K562 (cell line): Measurements from ENCODE around the gene VIT. TPM values are rescaled to one million over a fixed set of nuclear protein-coding genes. Genes with fewer than 3 reads are reported as not detected.

Experiments used
- ATAC-seq: fragments of 200-7000 bp; cut with Tn5 transposase; 3 replicates; pipeline ENCODE4 v1.9.1; 2020; ENCODE audit warnings: moderate library complexity
- BruUV-seq: library from RNA; stranded (reverse); fragments of 400-500 nt; replicated peaks from 2 replicates; lab custom pipeline; 2021; lab: Mats Ljungman, UMichigan
- CTCF ChIA-PET: fragments of 300-600 bp; formaldehyde crosslinking; extraction: SDS; loops from one replicate; lab custom pipeline; 2021; ENCODE audit warnings: low intra/inter-chr PET ratio; lab: Yijun Ruan, JAX
- POLR2A ChIA-PET: fragments of 300-600, 350-650 bp; sonication (Branson Sonifier 250); formaldehyde crosslinking; extraction: SDS; loops from one replicate; lab custom pipeline; 2021; ENCODE audit warnings: antibody characterized with exemption, inconsistent platforms; lab: Yijun Ruan, JAX
- DNase-seq, 4 experiments: peaks; one replicate each; pipeline versions ENCODE4 v3.0.0 to v3.0.0-alpha.2; 2011 to 2018; ENCODE audit warnings: low spot score in 3 of 4, mixed read lengths in 3 of 4; ENCODE audit errors: extremely low read depth in 1 of 4
- FAIRE-seq: peaks from 2 replicates; lab custom pipeline; 2011; peaks lifted over from hg19 to GRCh38; lab: Jason Lieb, UNC
- H2AFZ ChIP-seq: 2 replicates; pipeline ENCODE4 v1.6.0; 2011; ENCODE audit warnings: low read depth, low read length, control low read depth, inconsistent platforms
- H3K27ac ChIP-seq: fragments of 200-600 bp; 3 replicates; pipeline ENCODE4 v1.8.0; 2011; ENCODE audit warnings: low read depth, mild to moderate bottlenecking, control low read depth, inconsistent platforms, low read length, moderate library complexity, mixed read lengths; ENCODE audit errors: extremely low read depth
- H3K27me3 ChIP-seq, 2 experiments: fragments of 300-600 bp in 1 of 2; 2 replicates in 1 of 2; 3 replicates in 1 of 2; pipeline versions ENCODE4 v1.6.0 to v1.8.0; 2011; ENCODE audit warnings: inconsistent platforms in 2 of 2, low read length in 2 of 2, mild to moderate bottlenecking in 1 of 2, mixed read lengths in 1 of 2, moderate library complexity in 1 of 2; ENCODE audit not compliant: control insufficient read depth in 2 of 2, insufficient read depth in 2 of 2
- H3K36me3 ChIP-seq: fragments of 300-600 bp; 3 replicates; pipeline ENCODE4 v1.8.0; 2011; ENCODE audit warnings: mild to moderate bottlenecking, low read length, inconsistent platforms; ENCODE audit not compliant: control insufficient read depth, insufficient read depth
- H3K4me1 ChIP-seq, 2 experiments: fragments of 200-600 bp in 1 of 2; replicated peaks in 1 of 2; 2 replicates in 1 of 2; 3 replicates in 1 of 2; pipeline versions ENCODE4 v1.5.1 to v1.8.0; 2011; ENCODE audit warnings: inconsistent platforms in 2 of 2, low read length in 2 of 2, mild to moderate bottlenecking in 1 of 2, mixed read lengths in 1 of 2, moderate library complexity in 1 of 2; ENCODE audit not compliant: control insufficient read depth in 2 of 2, insufficient read depth in 2 of 2
- H3K4me2 ChIP-seq: 2 replicates; pipeline ENCODE4 v1.6.1; 2011; ENCODE audit warnings: low read length, control low read depth, inconsistent platforms, mixed read lengths; ENCODE audit not compliant: insufficient read depth
- H3K4me3 ChIP-seq: fragments of 200-600 bp; sonication (generic), shearing (Covaris generic); 2 replicates; pipeline ENCODE4 v1.5.1; 2016; ENCODE audit warnings: control low read depth, inconsistent platforms
- H3K79me2 ChIP-seq: fragments of 200-600 bp; 3 replicates; pipeline ENCODE4 v1.8.0; 2011; ENCODE audit warnings: low read length, inconsistent platforms; ENCODE audit not compliant: control insufficient read depth, insufficient read depth
- H3K9ac ChIP-seq, 2 experiments: 2 replicates each; pipeline versions ENCODE4 v1.6.0 to v1.6.1; 2011; ENCODE audit warnings: low read depth in 2 of 2, low read length in 2 of 2, control low read depth in 1 of 2, inconsistent platforms in 1 of 2, mild to moderate bottlenecking in 1 of 2, mixed read lengths in 1 of 2; ENCODE audit not compliant: insufficient read depth in 1 of 2
- H3K9me1 ChIP-seq: one replicate; pipeline ENCODE4 v1.6.0; 2011; ENCODE audit warnings: inconsistent platforms, mild to moderate bottlenecking, low read length, moderate library complexity; ENCODE audit not compliant: control insufficient read depth, insufficient read depth
- H3K9me3 ChIP-seq: replicated peaks from 2 replicates; pipeline ENCODE4 v1.5.1; 2011; ENCODE audit warnings: low read depth, low read length, inconsistent platforms; ENCODE audit not compliant: control insufficient read depth, insufficient read depth
- H4K20me1 ChIP-seq: replicated peaks from 2 replicates; pipeline ENCODE4 v1.6.1; 2011; ENCODE audit warnings: low read length, inconsistent platforms, mixed read lengths; ENCODE audit not compliant: control insufficient read depth, insufficient read depth
- ARID1B ChIP-seq: fragments of 450-650 bp; IDR thresholded peaks from 2 replicates; pipeline ENCODE4 v1.6.1; 2016; ENCODE audit warnings: antibody characterized with exemption, mild to moderate bottlenecking, inconsistent platforms
- BACH1 ChIP-seq: fragments of 200-800 bp; sonication (Bioruptor generic); IDR thresholded peaks from 2 replicates; pipeline ENCODE4 v1.6.1; 2016; ENCODE audit warnings: missing genetic modification characterization, missing compliant biosample characterization
- BMI1 ChIP-seq: fragments of 150-350 bp; IDR thresholded peaks from 2 replicates; pipeline ENCODE4 v1.6.1; 2014; ENCODE audit warnings: low read length
- ESRRA ChIP-seq: fragments of 450-650 bp; IDR thresholded peaks from 2 replicates; pipeline ENCODE4 v1.6.1; 2014; ENCODE audit warnings: low read depth, mild to moderate bottlenecking, moderate library complexity, borderline replicate concordance
- HCFC1 ChIP-seq: IDR thresholded peaks from 2 replicates; pipeline ENCODE4 v1.6.1; 2012; ENCODE audit warnings: low read depth, low read length, improper control_type of control experiment
- MBD1 ChIP-seq: fragments of 250-450 bp; sonication (Bioruptor Pico); IDR thresholded peaks from 2 replicates; pipeline ENCODE4 v1.8.0; 2022; ENCODE audit warnings: inconsistent platforms
- MEIS2 ChIP-seq: fragments of 450-650 bp; IDR thresholded peaks from 2 replicates; pipeline ENCODE4 v1.6.1; 2014; ENCODE audit warnings: mild to moderate bottlenecking; ENCODE audit not compliant: partially characterized antibody
- RBFOX2 ChIP-seq: fragments of 200-400 bp; formaldehyde crosslinking; IDR thresholded peaks from 2 replicates; pipeline ENCODE4 v1.6.1; 2017; ENCODE audit warnings: low read depth, mild to moderate bottlenecking, low read length, moderate library complexity
- RBM22 ChIP-seq: fragments of 200-400 bp; formaldehyde crosslinking; IDR thresholded peaks from 2 replicates; pipeline ENCODE4 v1.6.1; 2018; ENCODE audit warnings: low read length, low read depth; ENCODE audit not compliant: poor library complexity, severe bottlenecking
- WGBS: fragments of 100-300 bp; shearing (Covaris generic); methylation state at CpG from one replicate; pipeline ENCODE4 v1.1.6; 2016; ENCODE audit warnings: low coverage, mixed read lengths; ENCODE audit not compliant: insufficient coverage; ENCODE audit errors: missing lambda C conversion rate; 5-methylcytosine and 5-hydroxymethylcytosine counted together
- in situ Hi-C: fragments of 300-500 bp; cut with MboI; formaldehyde crosslinking; loops from 4 replicates; pipeline ENCODE4 v1.15.0; 2018; ENCODE audit warnings: inconsistent platforms, mixed read lengths
- intact Hi-C: fragments of 100-400 bp; cut with micrococcal nuclease; formaldehyde crosslinking; loops from 2 replicates; pipeline ENCODE4 v1.14.2; 2022
- polyA plus RNA-seq, 8 experiments: library from polyadenylated mRNA; depleted of rRNA in 4 of 8; stranded (reverse) in 5 of 8; unstranded in 3 of 8; fragments of >200 nt; fragmentation: Nextera tagmentation in 2 of 8; fragmentation: Illumina TruSeq in 1 of 8; extraction: Ambion mirVana in 2 of 8; extraction: Trizol in 1 of 8; gene quantifications; 2 replicates each; pipeline versions ENCODE4 v1.2.1 to v1.2.3, GENCODE V29; 2011 to 2014; ENCODE audit warnings: inconsistent platforms in 1 of 8, missing spikeins in 1 of 8
- total RNA-seq, 7 experiments: library from RNA; depleted of rRNA in 6 of 7; stranded (reverse); fragments of >200 nt in 6 of 7; fragmentation: Illumina TruSeq in 2 of 7; extraction: Trizol in 2 of 7; gene quantifications; 2 replicates each; pipeline versions ENCODE4 v1.2.1 to v1.2.3, GENCODE V29; 2011 to 2021; ENCODE audit warnings: low replicate concordance in 1 of 7

Gene VIT
- total and polyA plus RNA-seq, 9 of the 15 experiments (the other 6 are each of a cell fraction or from before 2014, with no cell fraction given) = not detected

DNA sequence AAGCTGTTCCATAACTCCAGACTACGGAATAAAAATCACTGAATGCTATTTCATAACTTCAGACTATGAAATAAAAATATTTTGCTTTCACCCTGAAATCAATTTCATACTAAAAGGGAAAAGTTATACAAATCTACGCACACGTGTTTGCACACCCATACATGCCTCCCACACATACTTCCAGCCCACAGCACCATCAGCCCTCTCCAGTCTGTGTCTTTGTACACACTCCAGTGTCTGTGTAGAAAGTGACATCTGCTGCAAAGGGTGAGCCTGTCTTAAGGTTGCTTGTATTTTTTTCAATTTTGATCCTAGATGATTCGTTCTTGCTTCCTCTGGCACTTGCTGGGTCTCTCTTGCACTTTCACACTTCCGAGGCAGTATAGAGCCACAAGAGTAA lies 53.6 kb downstream of the VIT start:
- ChIA-PET CTCF (no interaction called here), POLR2A (no interaction called here)
- H2AFZ ChIP-seq = no peak overlapping the region
- no peak for TF ChIP-seq RBFOX2
- no peak for TF ChIP-seq HCFC1
- no peak for TF ChIP-seq MBD1
- no peak for TF ChIP-seq ARID1B
- TF ChIP-seq BACH1 (tag) = no peak
- TF ChIP-seq MEIS2 = no peak
- no peak for TF ChIP-seq ESRRA
- TF ChIP-seq BMI1 = no peak
- no peak for TF ChIP-seq RBM22
- peaks cover 3 to 13% of the 10 kb centered on the region in 2 experiments; a peak in 3 of 5 replicates for H3K27me3 ChIP-seq
- no peaks in the 10 kb centered on the region for H4K20me1 ChIP-seq
- intact Hi-C loops = no loop called here
- 2% methylated on average over 5 of the region's 5 CpGs for WGBS
- no peaks in the 10 kb centered on the region for H3K9me3 ChIP-seq
- H3K9ac ChIP-seq = no peak overlapping the region
- H3K27ac ChIP-seq = no peak overlapping the region
- in situ Hi-C loops = no loop called here
- H3K36me3 ChIP-seq = no peaks in the 10 kb centered on the region
- BruUV-seq = no TSS peak
- no peak overlapping the region for H3K4me3 ChIP-seq
- no peak overlapping the region for H3K4me2 ChIP-seq
- FAIRE-seq (no peak), ATAC-seq (no peak), DNase-seq (no peak)
- H3K9me1 ChIP-seq = no peaks in the 10 kb centered on the region
- H3K4me1 ChIP-seq = no peaks in the 10 kb centered on the region
- H3K79me2 ChIP-seq = no peaks in the 10 kb centered on the region
